ENCODE measurements around the gene HNF1B. TPM values are rescaled to one million over a fixed set of nuclear protein-coding genes. Genes with fewer than 3 reads are reported as not detected.

HNF1B gene
- total and polyA plus RNA-seq, 2 donors (not counting 3 experiments of a cell fraction or from before 2014, with no cell fraction given): not detected

DNA sequence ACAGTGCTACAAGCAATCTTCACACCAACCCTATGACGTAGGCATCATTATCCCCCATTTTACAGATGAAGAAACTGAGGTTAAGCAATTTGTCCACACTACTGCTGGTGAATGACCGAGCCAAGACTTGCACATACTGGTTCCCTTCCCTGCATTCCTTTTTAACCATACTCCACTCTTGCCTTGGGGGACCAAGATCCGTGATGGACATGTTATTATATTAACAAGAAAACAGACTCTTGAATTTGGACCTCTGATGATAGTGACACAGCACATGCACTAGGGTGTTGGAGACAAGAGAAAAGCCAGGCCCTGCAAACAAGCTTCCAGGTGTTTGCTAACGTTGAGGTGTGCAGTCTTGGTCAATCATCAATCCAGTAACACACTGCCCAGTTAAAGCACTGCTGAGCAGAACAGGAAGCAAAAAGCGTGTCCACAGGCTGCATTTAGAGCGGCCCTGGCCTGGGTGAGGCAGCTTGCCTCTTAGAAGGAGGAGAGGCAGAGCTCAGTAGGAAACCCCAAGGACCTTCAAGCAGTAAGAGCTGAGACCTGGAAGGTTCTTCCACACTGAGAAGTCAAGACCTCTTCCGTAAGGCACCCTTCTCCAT is 36.7 kb downstream of the HNF1B start:
- Histone ChIP-seq H3K9me1 (replicated peaks; ENCODE audit: control insufficient read depth, extremely low read depth, insufficient read depth, low read length) (no peaks in the 10 kb centered on the region), H3K9me3 (replicated peaks; ENCODE audit: control insufficient read depth, insufficient read depth, low read length) (no peaks in the 10 kb centered on the region), H3K27me3 (ENCODE audit: control insufficient read depth in 2 of 2, insufficient read depth in 2 of 2, low read length in 2 of 2) (peaks cover 19 to 35% of the 10 kb centered on the region in 2 experiments), H3K4me1 (ENCODE audit: control insufficient read depth, extremely low read depth, insufficient read depth, low read length) (peaks cover 3% of the 10 kb centered on the region), H3K79me2 (ENCODE audit: control insufficient read depth, insufficient read depth, low read length) (no peaks in the 10 kb centered on the region), H3K9ac (replicated peaks; ENCODE audit: extremely low read depth, insufficient read depth, low read length) (no peak overlapping the region), H3K4me3 (replicated peaks in 1 of 3; ENCODE audit: insufficient read depth in 1 of 3, low read depth in 1 of 3, low read length in 3 of 3) (no peak overlapping the region), H3K4me2 (ENCODE audit: insufficient read depth, low read length) (no peak overlapping the region), H3K27ac (ENCODE audit: insufficient read depth, low read depth, low read length) (no peak overlapping the region), H3K36me3 (ENCODE audit: control insufficient read depth in 2 of 2, extremely low read depth in 1 of 2, insufficient read depth in 2 of 2, low read length in 2 of 2) (no peaks in the 10 kb centered on the region), H4K20me1 (replicated peaks; ENCODE audit: control insufficient read depth, extremely low read depth, insufficient read depth, low read length) (no peaks in the 10 kb centered on the region), H2AFZ (ENCODE audit: low read depth, low read length) (no peak overlapping the region)
- DNase-seq (ENCODE audit: low read depth, low spot score) (no peak), FAIRE-seq (no peak)
- dilution Hi-C loops (cut with MboI; ENCODE audit: extremely low pct_ligation_motif_present, low sequenced_read_pairs): no loop called here
- intact Hi-C loops (cut with micrococcal nuclease): no loop called here
- TF ChIP-seq EZH2 (IDR thresholded peaks at IDR 0.05; ENCODE audit: borderline replicate concordance, low read depth, low read length, severe bottlenecking): no peak
- TF ChIP-seq MYC (IDR thresholded peaks at IDR 0.05; ENCODE audit: low read depth, low read length): no peak
- TF ChIP-seq POLR2AphosphoS5 (IDR thresholded peaks at IDR 0.05; ENCODE audit: insufficient read depth, low read depth, low read length): no peak
- no peak for TF ChIP-seq JUN (IDR thresholded peaks at IDR 0.05; ENCODE audit: borderline replicate concordance, insufficient read depth, insufficient read length, low read depth)
- TF ChIP-seq, protein P1, sequence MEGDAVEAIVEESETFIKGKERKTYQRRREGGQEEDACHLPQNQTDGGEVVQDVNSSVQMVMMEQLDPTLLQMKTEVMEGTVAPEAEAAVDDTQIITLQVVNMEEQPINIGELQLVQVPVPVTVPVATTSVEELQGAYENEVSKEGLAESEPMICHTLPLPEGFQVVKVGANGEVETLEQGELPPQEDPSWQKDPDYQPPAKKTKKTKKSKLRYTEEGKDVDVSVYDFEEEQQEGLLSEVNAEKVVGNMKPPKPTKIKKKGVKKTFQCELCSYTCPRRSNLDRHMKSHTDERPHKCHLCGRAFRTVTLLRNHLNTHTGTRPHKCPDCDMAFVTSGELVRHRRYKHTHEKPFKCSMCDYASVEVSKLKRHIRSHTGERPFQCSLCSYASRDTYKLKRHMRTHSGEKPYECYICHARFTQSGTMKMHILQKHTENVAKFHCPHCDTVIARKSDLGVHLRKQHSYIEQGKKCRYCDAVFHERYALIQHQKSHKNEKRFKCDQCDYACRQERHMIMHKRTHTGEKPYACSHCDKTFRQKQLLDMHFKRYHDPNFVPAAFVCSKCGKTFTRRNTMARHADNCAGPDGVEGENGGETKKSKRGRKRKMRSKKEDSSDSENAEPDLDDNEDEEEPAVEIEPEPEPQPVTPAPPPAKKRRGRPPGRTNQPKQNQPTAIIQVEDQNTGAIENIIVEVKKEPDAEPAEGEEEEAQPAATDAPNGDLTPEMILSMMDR (IDR thresholded peaks at IDR 0.05; ENCODE audit: extremely low read depth in 1 of 2, insufficient read depth in 1 of 2, low read depth in 1 of 2, low read length in 2 of 2): no peak
- TF ChIP-seq, protein P2, sequence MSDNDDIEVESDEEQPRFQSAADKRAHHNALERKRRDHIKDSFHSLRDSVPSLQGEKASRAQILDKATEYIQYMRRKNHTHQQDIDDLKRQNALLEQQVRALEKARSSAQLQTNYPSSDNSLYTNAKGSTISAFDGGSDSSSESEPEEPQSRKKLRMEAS (IDR thresholded peaks at IDR 0.05; ENCODE audit: insufficient read depth, insufficient read length): no peak
- no peak for TF ChIP-seq POLR2A (IDR thresholded peaks at IDR 0.05; ENCODE audit: low read depth, low read length)
- no peak for TF ChIP-seq GATA2 (IDR thresholded peaks at IDR 0.05; ENCODE audit: insufficient read depth, insufficient read length, low read depth, low read length)
- TF ChIP-seq FOS (IDR thresholded peaks at IDR 0.05; ENCODE audit: borderline replicate concordance, insufficient read depth, low read length): no peak
- ChIA-PET CTCF (interaction anchor here (1.0 to 1.1 kb wide), 2 partner anchors 13 to 63 kb away, joined by 3 to 4 read pairs; no protein-coding TSS in a partner anchor), POLR2A (no interaction called here)
- no TSS peak for BruUV-seq (replicated peaks)

Data from endothelial cell of umbilical vein (primary cell).